IgD-negative memory B cell (primary cell): ENCODE data around the gene FBLN2. TPM values are rescaled to one million over a fixed set of nuclear protein-coding genes. Genes with fewer than 3 reads are reported as not detected.
"Not testable (repeated sequence)": the region's sequence is repeated elsewhere in the genome, so short reads cannot be mapped to it uniquely, and the experiment has no call there.

Experiments used
- H3K27ac Mint-ChIP-seq, 3 donors: one replicate each; pipeline ENCODE4 v1.8.0; 2020 to 2022; ENCODE audit warnings: mild to moderate bottlenecking in 3 of 3, mixed read lengths in 3 of 3, moderate library complexity in 1 of 3
- H3K27me3 Mint-ChIP-seq: one replicate; pipeline ENCODE4 v1.8.0; 2021; ENCODE audit warnings: mixed read lengths
- H3K36me3 Mint-ChIP-seq: one replicate; pipeline ENCODE4 v1.8.0; 2020; ENCODE audit warnings: mild to moderate bottlenecking, mixed read lengths
- H3K4me1 Mint-ChIP-seq, 3 donors: one replicate each; pipeline ENCODE4 v1.8.0; 2020 to 2022; ENCODE audit warnings: mixed read lengths in 3 of 3, mild to moderate bottlenecking in 1 of 3
- H3K4me3 Mint-ChIP-seq, 4 donors: one replicate each; pipeline ENCODE4 v1.8.0; 2020 to 2022; ENCODE audit warnings: mild to moderate bottlenecking in 4 of 4, mixed read lengths in 4 of 4, moderate library complexity in 3 of 4
- H3K9me3 Mint-ChIP-seq, 3 donors: one replicate each; pipeline ENCODE4 v1.8.0; 2020 to 2021; ENCODE audit warnings: mixed read lengths in 3 of 3, mild to moderate bottlenecking in 1 of 3
- polyA plus RNA-seq: library from polyadenylated mRNA; unstranded; fragments of 300-500 nt; fragmentation: Illumina TruSeq; gene quantifications from one replicate; pipeline ENCODE4 v1.2.3, GENCODE V29; 2021

FBLN2 gene
- 4.4 TPM for polyA plus RNA-seq

GRCh38 chr3:13548696-13549622 lies at the start of gene FBLN2:
Gene FBLN2 (plus strand): TSS chr3:13549125. CDS start chr3:13570356, 21,231 bp downstream.
- Mint-ChIP-seq H3K27ac (no peak within 1 kb of the TSS), H3K4me1 (peaks cover 3 to 15% (median 13%) of the 10 kb centered on the region in 3 donors), H3K36me3 (peaks cover 5% of the 10 kb centered on the region), H3K4me3 (peak within 1 kb of the TSS; percentile 2 to 92 (median 80)), H3K9me3 (no peaks in the 10 kb centered on the region), H3K27me3 (peaks cover 23% of the 10 kb centered on the region)

- H3K27ac Mint-ChIP-seq, H3K36me3 Mint-ChIP-seq, H3K4me1 Mint-ChIP-seq, H3K27me3 Mint-ChIP-seq, H3K4me3 Mint-ChIP-seq, H3K9me3 Mint-ChIP-seq: not testable (repeated sequence)
Measured at GRCh38 chr3:13499246-13499645, 49.7 kb upstream of the FBLN2 start.

GRCh38 chr3:13500133-13500885 lies 48.6 kb upstream of the FBLN2 start:
- Mint-ChIP-seq H3K36me3 (peaks cover 4% of the 10 kb centered on the region), H3K27me3 (peaks cover 4% of the 10 kb centered on the region), H3K9me3 (no peaks in the 10 kb centered on the region), H3K4me3 (no peak overlapping the region), H3K4me1 (no peaks in the 10 kb centered on the region), H3K27ac (peak overlapping the region in 1 of 3 donors; percentile 57)

- H3K36me3 Mint-ChIP-seq = peaks cover 4% of the 10 kb centered on the region
Measured at GRCh38 chr3:13501056-13501455, 47.9 kb upstream of the FBLN2 start.

GRCh38 chr3:13501521-13501920 lies 47.4 kb upstream of the FBLN2 start:
- H3K9me3 Mint-ChIP-seq = no peaks in the 10 kb centered on the region
- H3K4me1 Mint-ChIP-seq = no peaks in the 10 kb centered on the region
- peak overlapping the region in 1 of 3 donors; percentile 57 for H3K27ac Mint-ChIP-seq
- H3K27me3 Mint-ChIP-seq = peaks cover 4% of the 10 kb centered on the region
- peaks cover 4% of the 10 kb centered on the region for H3K36me3 Mint-ChIP-seq
- peak overlapping the region in 1 of 4 donors; percentile 47 for H3K4me3 Mint-ChIP-seq

More at GRCh38 chr3:13501056-13501455, 47.9 kb upstream of the FBLN2 start:
- H3K4me1 Mint-ChIP-seq = no peaks in the 10 kb centered on the region
- no peaks in the 10 kb centered on the region for H3K9me3 Mint-ChIP-seq
- H3K27me3 Mint-ChIP-seq = peaks cover 4% of the 10 kb centered on the region
- no peak overlapping the region for H3K4me3 Mint-ChIP-seq
- peak overlapping the region in 1 of 3 donors; percentile 57 for H3K27ac Mint-ChIP-seq

GRCh38 chr3:13501958-13502790 lies 46.8 kb upstream of the FBLN2 start:
- no peak overlapping the region for H3K4me3 Mint-ChIP-seq
- peaks cover 4% of the 10 kb centered on the region for H3K27me3 Mint-ChIP-seq
- H3K9me3 Mint-ChIP-seq = no peaks in the 10 kb centered on the region
- no peaks in the 10 kb centered on the region for H3K4me1 Mint-ChIP-seq
- H3K27ac Mint-ChIP-seq = no peak overlapping the region
- H3K36me3 Mint-ChIP-seq = peaks cover 4% of the 10 kb centered on the region

GRCh38 chr3:13502791-13503060 lies 46.2 kb upstream of the FBLN2 start:
- H3K4me3 Mint-ChIP-seq = no peak overlapping the region
- H3K27me3 Mint-ChIP-seq = peaks cover 3% of the 10 kb centered on the region
- H3K9me3 Mint-ChIP-seq = no peaks in the 10 kb centered on the region
- peaks cover 4% of the 10 kb centered on the region for H3K36me3 Mint-ChIP-seq
- H3K4me1 Mint-ChIP-seq = no peaks in the 10 kb centered on the region
- H3K27ac Mint-ChIP-seq = no peak overlapping the region

GRCh38 chr3:13504161-13504831 lies 44.6 kb upstream of the FBLN2 start:
- Mint-ChIP-seq H3K27me3 (peaks cover 3% of the 10 kb centered on the region), H3K36me3 (peaks cover 4% of the 10 kb centered on the region), H3K27ac (no peak overlapping the region), H3K9me3 (no peaks in the 10 kb centered on the region), H3K4me3 (no peak overlapping the region), H3K4me1 (no peaks in the 10 kb centered on the region)

GRCh38 chr3:13505147-13506130 lies 43.5 kb upstream of the FBLN2 start:
- Mint-ChIP-seq H3K4me1 (no peaks in the 10 kb centered on the region), H3K4me3 (no peak overlapping the region)

GRCh38 chr3:13506239-13506638 lies 42.7 kb upstream of the FBLN2 start:
- Mint-ChIP-seq H3K27me3 (no peaks in the 10 kb centered on the region), H3K9me3 (no peaks in the 10 kb centered on the region), H3K4me1 (no peaks in the 10 kb centered on the region), H3K27ac (no peak overlapping the region), H3K4me3 (no peak overlapping the region), H3K36me3 (peaks cover 4% of the 10 kb centered on the region)

More at GRCh38 chr3:13505147-13506130, 43.5 kb upstream of the FBLN2 start:
- Mint-ChIP-seq H3K27ac (no peak overlapping the region), H3K36me3 (peaks cover 4% of the 10 kb centered on the region), H3K27me3 (peaks cover 3% of the 10 kb centered on the region), H3K9me3 (no peaks in the 10 kb centered on the region)

GRCh38 chr3:13506680-13507079 lies 42.2 kb upstream of the FBLN2 start:
- Mint-ChIP-seq H3K4me1 (no peaks in the 10 kb centered on the region), H3K27me3 (no peaks in the 10 kb centered on the region), H3K4me3 (no peak overlapping the region), H3K36me3 (peaks cover 3% of the 10 kb centered on the region), H3K9me3 (no peaks in the 10 kb centered on the region), H3K27ac (peak overlapping the region in 1 of 3 donors; percentile 44)

- H3K36me3 Mint-ChIP-seq = no peaks in the 10 kb centered on the region
- no peaks in the 10 kb centered on the region for H3K27me3 Mint-ChIP-seq
- H3K4me1 Mint-ChIP-seq = no peaks in the 10 kb centered on the region
- peak overlapping the region in 1 of 4 donors; percentile 2 for H3K4me3 Mint-ChIP-seq
- no peaks in the 10 kb centered on the region for H3K9me3 Mint-ChIP-seq
- H3K27ac Mint-ChIP-seq = peak overlapping the region in 1 of 3 donors; percentile 44
Measured at GRCh38 chr3:13507247-13507569, 41.7 kb upstream of the FBLN2 start.

GRCh38 chr3:13507570-13508339 lies 41.2 kb upstream of the FBLN2 start:
- Mint-ChIP-seq H3K9me3 (no peaks in the 10 kb centered on the region), H3K4me3 (no peak overlapping the region), H3K36me3 (no peaks in the 10 kb centered on the region), H3K27me3 (no peaks in the 10 kb centered on the region), H3K4me1 (no peaks in the 10 kb centered on the region), H3K27ac (no peak overlapping the region)
